K562 (cell line): ENCODE measurements around the gene LST1. TPM values are rescaled to one million over a fixed set of nuclear protein-coding genes. Genes with fewer than 3 reads are reported as not detected.
A peak's percentile ranks its signal among the peaks of the same experiment; 100 is the strongest.

ENCODE experiments used
- ESRRA ChIP-seq: fragments of 450-650 bp; IDR thresholded peaks from 2 replicates; pipeline ENCODE4 v1.6.1; 2014; ENCODE audit warnings: low read depth, mild to moderate bottlenecking, moderate library complexity, borderline replicate concordance
- FOSL1 ChIP-seq: fragments of 200-800 bp; sonication (Bioruptor generic); conservative IDR thresholded peaks from 2 replicates; pipeline ENCODE4 v1.6.1; 2016; ENCODE audit warnings: missing genetic modification characterization, missing compliant biosample characterization
- FOXA3 ChIP-seq, 2 experiments: fragments of 450-650 bp in 1 of 2; sonication (generic) in 1 of 2; formaldehyde crosslinking; IDR thresholded peaks in 1 of 2; conservative IDR thresholded peaks in 1 of 2; 2 replicates each; pipeline versions ENCODE4 v1.4.0 to v1.8.0; 2020 to 2022; ENCODE audit warnings: mild to moderate bottlenecking in 2 of 2, missing genetic modification reagents in 1 of 2
- GATAD2A ChIP-seq: fragments of 450-650 bp; IDR thresholded peaks from 2 replicates; pipeline ENCODE4 v1.6.1; 2017
- HDAC6 ChIP-seq: IDR thresholded peaks from 2 replicates; pipeline ENCODE4 v1.6.1; 2012; ENCODE audit warnings: low read depth, mild to moderate bottlenecking, control low read depth, inconsistent platforms, low read length, moderate library complexity
- ID3 ChIP-seq, 2 experiments: fragments of 250-450 bp in 1 of 2; fragments of 450-650 bp in 1 of 2; sonication (Bioruptor Pico) in 1 of 2; IDR thresholded peaks; 2 replicates each; pipeline versions ENCODE4 v1.6.1 to v1.8.0; 2016 to 2021; ENCODE audit warnings: mild to moderate bottlenecking in 2 of 2, moderate library complexity in 2 of 2, missing compliant biosample characterization in 1 of 2, missing genetic modification characterization in 1 of 2
- KAT8 ChIP-seq: fragments of 450-650 bp; IDR thresholded peaks from 2 replicates; pipeline ENCODE4 v1.6.1; 2016; ENCODE audit warnings: low read depth, mild to moderate bottlenecking
- KLF10 ChIP-seq: fragments of 250-450 bp; sonication (Bioruptor Pico); IDR thresholded peaks from 2 replicates; pipeline ENCODE4 v1.6.1; 2021; ENCODE audit warnings: matching md5 sums
- MYC ChIP-seq, 2 experiments: fragments of 250-450 bp in 1 of 2; sonication (Bioruptor Pico) in 1 of 2; IDR thresholded peaks; 2 replicates each; pipeline versions ENCODE4 v1.5.1 to v1.6.1; 2012 to 2021; ENCODE audit warnings: low read depth in 2 of 2, borderline replicate concordance in 1 of 2, improper control_type of control experiment in 1 of 2, low read length in 1 of 2, mild to moderate bottlenecking in 1 of 2, moderate library complexity in 1 of 2
- NFIX ChIP-seq: fragments of 250-450 bp; sonication (Bioruptor Pico); IDR thresholded peaks from 2 replicates; pipeline ENCODE4 v1.4.0; 2020; ENCODE audit warnings: low read depth, mild to moderate bottlenecking, moderate library complexity
- NR2F6 ChIP-seq: fragments of 450-650 bp; formaldehyde crosslinking; IDR thresholded peaks from 2 replicates; pipeline ENCODE4 v1.4.0; 2020; ENCODE audit warnings: mild to moderate bottlenecking
- PHTF2 ChIP-seq: fragments of 250-450 bp; sonication (Bioruptor Pico); IDR thresholded peaks from 2 replicates; pipeline ENCODE4 v1.5.0; 2021; ENCODE audit warnings: mild to moderate bottlenecking
- PTBP1 ChIP-seq: fragments of 200-400 bp; formaldehyde crosslinking; IDR thresholded peaks from 2 replicates; pipeline ENCODE4 v1.6.1; 2017; ENCODE audit warnings: low read depth, low read length
- RBFOX2 ChIP-seq: fragments of 200-400 bp; formaldehyde crosslinking; IDR thresholded peaks from 2 replicates; pipeline ENCODE4 v1.6.1; 2017; ENCODE audit warnings: low read depth, mild to moderate bottlenecking, low read length, moderate library complexity
- RBM39 ChIP-seq: fragments of 200-400 bp; formaldehyde crosslinking; optimal IDR thresholded peaks from 2 replicates; pipeline ENCODE3; 2018; ENCODE audit warnings: low read depth, low read length
- TRIM28 ChIP-seq: fragments of 450-650 bp; IDR thresholded peaks from 2 replicates; pipeline ENCODE4 v1.6.1; 2017
- USF1 ChIP-seq: sonication (generic); formaldehyde crosslinking; IDR thresholded peaks from 2 replicates; pipeline ENCODE4 v1.9.0; 2022; ENCODE audit warnings: mild to moderate bottlenecking, missing genetic modification reagents
- ZBTB9 ChIP-seq: fragments of 450-650 bp; formaldehyde crosslinking; IDR thresholded peaks from 2 replicates; pipeline ENCODE4 v1.4.0; 2020; ENCODE audit warnings: mild to moderate bottlenecking, moderate library complexity
- ZNF431 ChIP-seq: sonication (generic); formaldehyde crosslinking; IDR thresholded peaks from 2 replicates; pipeline ENCODE4 v1.8.0; 2022; ENCODE audit warnings: mild to moderate bottlenecking, missing genetic modification reagents
- ZNF583 ChIP-seq: fragments of 250-450 bp; sonication (Bioruptor Pico); IDR thresholded peaks from 2 replicates; pipeline ENCODE4 v1.4.0; 2020
- polyA plus RNA-seq, 8 experiments: library from polyadenylated mRNA; depleted of rRNA in 4 of 8; stranded (reverse) in 5 of 8; unstranded in 3 of 8; fragments of >200 nt; fragmentation: Nextera tagmentation in 2 of 8; fragmentation: Illumina TruSeq in 1 of 8; extraction: Ambion mirVana in 2 of 8; extraction: Trizol in 1 of 8; gene quantifications; 2 replicates each; pipeline versions ENCODE4 v1.2.1 to v1.2.3, GENCODE V29; 2011 to 2014; ENCODE audit warnings: inconsistent platforms in 1 of 8, missing spikeins in 1 of 8
- total RNA-seq, 7 experiments: library from RNA; depleted of rRNA in 6 of 7; stranded (reverse); fragments of >200 nt in 6 of 7; fragmentation: Illumina TruSeq in 2 of 7; extraction: Trizol in 2 of 7; gene quantifications; 2 replicates each; pipeline versions ENCODE4 v1.2.1 to v1.2.3, GENCODE V29; 2011 to 2021; ENCODE audit warnings: low replicate concordance in 1 of 7
- TF ChIP-seq, protein P1 (sequence below), 3 experiments: fragments of 200-800 bp in 1 of 3; fragments of 250-450 bp in 1 of 3; fragments of 450-650 bp in 1 of 3; sonication (Bioruptor Pico) in 1 of 3; sonication (Bioruptor generic) in 1 of 3; formaldehyde crosslinking in 1 of 3; IDR thresholded peaks; 2 replicates each; pipeline versions ENCODE4 v1.6.1 to v1.8.0; 2016 to 2022; ENCODE audit warnings: mild to moderate bottlenecking in 2 of 3, missing genetic modification characterization in 2 of 3, missing compliant biosample characterization in 1 of 3, moderate library complexity in 1 of 3

Gene LST1
- total and polyA plus RNA-seq, 9 of the 15 experiments (the other 6 are each of a cell fraction or from before 2014, with no cell fraction given), result 0.82 to 7.8 (median 1.7) TPM

GRCh38 chr6:31547727-31548543, 38.1 kb upstream of the LST1 start (continued):
- TF ChIP-seq, protein P1, sequence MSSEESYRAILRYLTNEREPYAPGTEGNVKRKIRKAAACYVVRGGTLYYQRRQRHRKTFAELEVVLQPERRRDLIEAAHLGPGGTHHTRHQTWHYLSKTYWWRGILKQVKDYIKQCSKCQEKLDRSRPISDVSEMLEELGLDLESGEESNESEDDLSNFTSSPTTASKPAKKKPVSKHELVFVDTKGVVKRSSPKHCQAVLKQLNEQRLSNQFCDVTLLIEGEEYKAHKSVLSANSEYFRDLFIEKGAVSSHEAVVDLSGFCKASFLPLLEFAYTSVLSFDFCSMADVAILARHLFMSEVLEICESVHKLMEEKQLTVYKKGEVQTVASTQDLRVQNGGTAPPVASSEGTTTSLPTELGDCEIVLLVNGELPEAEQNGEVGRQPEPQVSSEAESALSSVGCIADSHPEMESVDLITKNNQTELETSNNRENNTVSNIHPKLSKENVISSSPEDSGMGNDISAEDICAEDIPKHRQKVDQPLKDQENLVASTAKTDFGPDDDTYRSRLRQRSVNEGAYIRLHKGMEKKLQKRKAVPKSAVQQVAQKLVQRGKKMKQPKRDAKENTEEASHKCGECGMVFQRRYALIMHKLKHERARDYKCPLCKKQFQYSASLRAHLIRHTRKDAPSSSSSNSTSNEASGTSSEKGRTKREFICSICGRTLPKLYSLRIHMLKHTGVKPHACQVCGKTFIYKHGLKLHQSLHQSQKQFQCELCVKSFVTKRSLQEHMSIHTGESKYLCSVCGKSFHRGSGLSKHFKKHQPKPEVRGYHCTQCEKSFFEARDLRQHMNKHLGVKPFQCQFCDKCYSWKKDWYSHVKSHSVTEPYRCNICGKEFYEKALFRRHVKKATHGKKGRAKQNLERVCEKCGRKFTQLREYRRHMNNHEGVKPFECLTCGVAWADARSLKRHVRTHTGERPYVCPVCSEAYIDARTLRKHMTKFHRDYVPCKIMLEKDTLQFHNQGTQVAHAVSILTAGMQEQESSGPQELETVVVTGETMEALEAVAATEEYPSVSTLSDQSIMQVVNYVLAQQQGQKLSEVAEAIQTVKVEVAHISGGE (CRISPR knock-in tag; IDR thresholded peaks at IDR 0.05), result no peak; a peak in 1 of 6 replicates
- TF ChIP-seq USF1, result peak; percentile 60
- no peak for TF ChIP-seq KLF10 (CRISPR knock-in tag)
- TF ChIP-seq ID3 (CRISPR knock-in tag; IDR thresholded peaks at IDR 0.05), result no peak
- TF ChIP-seq ID3 (tag; IDR thresholded peaks at IDR 0.05), result peak; percentile 79
- peak; percentile 77 for TF ChIP-seq RBFOX2
- TF ChIP-seq PHTF2 (CRISPR knock-in tag), result no peak
- TF ChIP-seq NFIX, result no peak
- peak in 1 of 2 experiments; percentile 56; a peak in 1 of 4 replicates for TF ChIP-seq FOXA3 (CRISPR knock-in tag; conservative IDR thresholded peaks at IDR 0.05 in 1 of 2, IDR thresholded peaks at IDR 0.05 in 1 of 2)
- 0 out of 2 replicates have a peak, but pooled peaks have one; percentile 71 for TF ChIP-seq ZBTB9 (CRISPR knock-in tag)
- TF ChIP-seq HDAC6, result no peak
- no peak for TF ChIP-seq PTBP1
- no peak for TF ChIP-seq RBM39
- TF ChIP-seq ESRRA, result no peak
- no peak for TF ChIP-seq KAT8
- peak; percentile 51; the same call in 1 of the 2 replicates for TF ChIP-seq FOSL1 (tag)
- 0 out of 2 replicates have a peak, but pooled peaks have one; percentile 66 for TF ChIP-seq GATAD2A
- peak; percentile 27; the same call in 1 of the 2 replicates for TF ChIP-seq ZNF583 (CRISPR knock-in tag)
- peak; percentile 46; the same call in 1 of the 2 replicates for TF ChIP-seq MYC (IDR thresholded peaks at IDR 0.05; ENCODE audit: low read depth, low read length)
- peak; percentile 46; the same call in 1 of the 2 replicates for TF ChIP-seq MYC (CRISPR knock-in tag; IDR thresholded peaks at IDR 0.05; ENCODE audit: borderline replicate concordance, low read depth)
- TF ChIP-seq TRIM28, result no peak
- TF ChIP-seq ZNF431 (CRISPR knock-in tag), result no peak
- TF ChIP-seq NR2F6 (CRISPR knock-in tag), result no peak
